Erythroblast (primary cell): ENCODE results near the gene SSR4.

Experiments used
- DNase-seq, 2 experiments: peaks; one replicate each; lab custom pipeline; 2025; lab: John Stamatoyannopoulos, UW
- GATA1 ChIP-seq: IDR thresholded peaks from 2 replicates; pipeline ENCODE4 v1.6.1; 2011; ENCODE audit warnings: low read depth, mild to moderate bottlenecking, control low read depth, low read length, moderate library complexity
- POLR2A ChIP-seq: IDR thresholded peaks from 2 replicates; pipeline ENCODE4 v1.6.1; 2011; ENCODE audit warnings: mild to moderate bottlenecking, low read length

The SSR4 gene

GRCh38 chrX:153782313-153782712 lies 12.2 kb upstream of the SSR4 start:
- TF ChIP-seq POLR2A (no peak), GATA1 (no peak)

DNA sequence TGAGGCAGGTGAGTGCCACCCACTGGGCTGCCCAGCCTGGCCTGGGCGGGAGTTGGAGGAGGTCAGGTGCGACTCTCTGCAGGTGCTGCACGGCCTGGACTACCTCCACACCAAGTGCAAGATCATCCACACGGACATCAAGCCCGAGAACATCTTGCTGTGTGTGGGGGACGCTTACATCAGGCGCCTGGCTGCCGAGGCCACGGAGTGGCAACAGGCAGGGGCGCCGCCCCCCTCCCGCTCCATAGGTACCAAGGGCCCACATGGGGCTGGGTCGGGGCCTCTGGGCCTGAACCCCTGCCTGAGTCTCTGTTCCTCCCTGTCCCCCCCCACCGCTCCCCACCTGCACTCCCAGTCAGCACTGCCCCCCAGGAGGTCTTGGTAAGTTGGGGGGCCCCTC lies 11.6 kb upstream of the SSR4 start:
- TF ChIP-seq GATA1 = no peak
- no peak for TF ChIP-seq POLR2A

More at GRCh38 chrX:153782313-153782712, 12.2 kb upstream of the SSR4 start:
- no peak for DNase-seq

DNA sequence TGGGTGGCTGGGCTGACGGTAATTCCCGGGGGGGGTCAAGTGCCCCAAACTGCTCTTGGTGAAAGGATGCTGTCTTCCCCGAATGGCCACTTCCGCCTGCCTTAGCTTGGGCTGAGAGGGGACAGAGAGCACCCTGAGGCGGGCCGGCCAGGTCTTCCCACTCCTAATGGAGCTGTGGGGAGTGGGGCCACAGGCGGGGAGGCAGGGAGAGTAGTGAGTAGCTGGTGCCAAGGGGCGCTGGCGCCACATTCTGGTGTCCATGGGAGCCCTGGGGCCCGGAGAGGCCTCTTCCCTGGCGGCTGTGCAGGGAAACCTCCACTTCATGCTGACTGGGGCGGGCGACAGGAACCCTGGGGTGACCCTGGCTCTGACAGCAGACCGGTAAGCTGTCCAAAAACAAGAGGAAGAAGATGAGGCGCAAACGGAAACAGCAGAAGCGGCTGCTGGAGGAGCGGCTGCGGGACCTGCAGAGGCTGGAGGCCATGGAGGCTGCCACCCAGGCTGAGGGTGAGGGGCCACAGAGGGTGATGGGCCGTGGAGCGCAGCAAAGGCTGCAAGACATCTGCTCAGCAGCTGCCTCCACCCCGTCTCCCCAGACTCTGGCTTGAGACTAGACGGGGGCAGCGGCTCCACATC lies 11.0 kb upstream of the SSR4 start:
- no peak for DNase-seq
- TF ChIP-seq GATA1 (no peak), POLR2A (no peak)

More for the DNA sequence above, 11.6 kb upstream of the SSR4 start:
- DNase-seq = no peak

GRCh38 chrX:153784325-153784967 lies 10.0 kb upstream of the SSR4 start:
- DNase-seq = no peak
- TF ChIP-seq GATA1 = no peak
- TF ChIP-seq POLR2A = no peak

DNA sequence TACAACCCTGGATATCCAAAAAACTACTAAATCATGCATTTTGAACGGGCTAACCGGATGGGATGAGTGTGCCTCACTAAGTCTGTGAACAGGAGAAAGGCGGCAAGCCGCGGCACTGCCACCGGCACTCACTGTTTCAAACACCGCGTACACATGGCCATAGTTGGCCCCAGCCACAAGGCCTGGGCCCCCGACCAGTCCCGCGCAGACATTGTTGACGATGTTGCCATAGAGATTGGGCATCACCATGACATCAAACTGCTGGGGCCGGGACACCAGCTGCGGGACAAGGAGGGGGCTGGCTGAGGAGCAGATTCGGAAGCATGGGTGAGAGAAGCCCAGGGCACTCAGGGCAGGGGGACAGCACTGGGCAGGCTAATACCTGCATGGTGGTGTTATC lies 7.8 kb upstream of the SSR4 start:
- no peak for DNase-seq
- TF ChIP-seq GATA1 = no peak
- no peak for TF ChIP-seq POLR2A

DNA sequence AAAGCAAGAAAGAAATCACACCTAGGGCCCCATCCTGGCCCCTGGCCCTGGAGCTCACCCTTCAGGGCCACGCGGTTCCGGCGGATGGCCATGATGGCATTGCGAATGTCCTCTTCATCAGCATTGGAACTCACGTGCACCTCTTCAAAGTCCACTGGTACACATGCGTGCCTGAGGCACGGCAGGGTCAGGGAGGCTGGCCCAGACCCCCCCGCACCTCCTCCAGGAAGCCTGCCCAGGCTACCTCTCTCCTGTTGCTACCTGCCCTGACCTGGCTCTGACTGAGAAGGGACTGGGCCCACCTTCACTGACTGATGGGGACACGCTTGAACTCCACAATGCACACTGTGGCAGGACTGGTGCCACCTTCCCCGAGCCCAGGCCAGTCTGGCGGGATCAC lies 4.8 kb upstream of the SSR4 start:
- no peak for DNase-seq

DNA sequence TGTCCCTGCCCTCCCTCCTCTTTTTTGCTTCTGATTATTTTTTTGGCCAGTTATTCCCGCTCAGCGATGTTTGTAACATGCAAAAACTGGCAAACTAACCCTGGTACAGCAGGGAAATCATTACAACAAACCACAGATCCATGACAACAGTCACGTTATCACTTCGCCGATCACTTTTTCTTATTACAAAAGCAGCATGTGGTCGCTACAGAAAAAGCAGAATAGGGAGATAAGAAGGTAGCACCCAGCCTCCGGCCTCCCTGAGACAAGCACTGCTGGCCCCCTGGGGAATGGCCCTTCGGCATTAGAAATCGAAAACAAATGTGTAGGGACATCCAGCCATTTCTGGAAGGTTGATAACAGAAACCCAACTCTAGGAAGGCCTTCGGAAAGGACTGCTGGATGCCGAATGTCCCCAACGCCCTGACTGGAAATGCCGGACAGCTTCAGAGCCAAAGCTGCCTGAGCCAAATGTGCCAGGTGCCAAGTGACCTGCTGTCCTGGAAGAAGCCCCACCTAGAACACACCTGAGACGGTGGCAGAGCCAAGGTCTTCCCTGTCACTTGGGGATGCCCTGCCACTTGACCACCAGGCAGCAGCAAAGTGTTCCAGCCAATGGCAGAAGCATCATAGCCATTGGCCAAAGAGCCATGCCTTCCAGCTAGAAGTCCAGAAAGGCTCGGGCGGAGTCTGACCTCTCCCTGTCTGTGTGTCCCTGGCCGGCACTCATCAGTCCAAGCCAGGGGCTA lies 3.2 kb upstream of the SSR4 start:
- DNase-seq = peak; percentile 17 to 54
- TF ChIP-seq POLR2A = no peak
- no peak for TF ChIP-seq GATA1

More for the DNA sequence above, 4.8 kb upstream of the SSR4 start:
- TF ChIP-seq GATA1 (no peak), POLR2A (no peak)

DNA sequence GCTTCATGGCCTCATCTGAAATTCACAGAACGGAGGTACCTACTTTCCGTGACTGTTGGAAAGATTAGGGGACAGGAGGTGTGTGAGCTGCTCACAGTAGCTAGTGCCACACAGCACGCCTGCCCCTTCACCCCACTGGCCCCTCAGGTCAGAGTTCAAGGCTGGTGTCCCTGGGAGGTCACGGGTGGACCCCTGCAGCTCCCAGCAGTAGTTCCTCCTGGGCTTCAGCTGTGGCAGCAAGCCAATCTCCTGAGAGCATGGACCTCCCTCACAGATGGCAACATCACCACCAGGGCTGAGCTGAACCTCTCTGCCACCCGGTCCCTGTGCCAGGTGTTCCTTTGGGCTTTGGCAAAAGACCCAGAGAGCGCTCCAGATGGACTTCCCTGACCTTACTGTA lies 2.1 kb upstream of the SSR4 start:
- TF ChIP-seq GATA1 (no peak), POLR2A (no peak)
- no peak for DNase-seq

GRCh38 chrX:153793291-153793690 lies 1.2 kb upstream of the SSR4 start:
- DNase-seq = peak in 1 of 2 experiments; percentile 22
- TF ChIP-seq GATA1 (no peak), POLR2A (no peak)

DNA sequence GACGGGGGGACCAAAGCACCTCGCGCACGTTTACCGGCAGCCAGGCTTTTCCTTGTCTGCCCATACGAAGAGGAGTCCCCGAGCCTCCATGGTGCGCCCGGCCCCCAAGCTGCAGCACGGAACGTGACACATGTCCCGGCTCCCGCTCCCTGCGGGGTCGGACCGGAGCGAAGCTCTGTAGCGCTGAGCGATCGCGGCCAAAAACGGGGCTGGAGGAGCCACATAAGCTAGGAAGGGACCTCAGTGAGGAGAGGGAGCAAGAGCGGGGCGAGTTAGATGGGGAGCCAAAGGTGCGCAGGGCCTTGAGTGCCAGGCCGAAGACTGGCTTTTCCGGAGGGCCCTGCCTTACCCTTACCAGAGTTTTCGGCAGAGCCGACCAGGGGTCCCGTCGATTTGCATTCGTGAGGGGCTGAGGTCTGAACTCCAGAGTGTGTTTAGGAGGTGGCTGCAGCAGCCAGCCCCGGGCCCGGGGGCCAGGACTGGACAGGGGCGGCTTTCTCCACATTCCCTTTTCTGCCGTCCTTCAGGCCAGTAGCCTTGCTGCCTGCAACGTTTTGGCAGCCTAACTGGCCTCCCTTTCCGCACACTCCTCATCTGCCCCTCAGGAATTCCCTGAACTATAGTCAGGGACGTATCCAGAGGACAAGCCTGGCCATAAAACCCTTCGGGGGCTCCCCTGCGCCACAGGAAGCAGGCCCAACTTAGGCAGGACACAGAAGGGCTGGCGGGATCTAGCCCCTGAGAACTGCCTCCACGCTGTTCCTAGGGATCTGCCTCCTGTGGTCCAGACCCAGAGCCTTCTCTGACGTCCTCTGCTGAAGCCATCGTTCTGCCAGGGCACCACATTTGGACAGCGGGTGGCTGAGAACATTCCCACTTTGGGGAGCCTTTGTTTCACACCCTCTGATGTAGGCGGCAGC lies 689 bp downstream of the SSR4 start:
- TF ChIP-seq POLR2A (no peak), GATA1 (no peak)

GRCh38 chrX:153797415-153798015 lies 3.0 kb downstream of the SSR4 start:
- no peak for TF ChIP-seq GATA1
- TF ChIP-seq POLR2A = no peak
- no peak for DNase-seq

More for the DNA sequence above, 689 bp downstream of the SSR4 start:
- DNase-seq = peak; percentile 58 to 64

DNA sequence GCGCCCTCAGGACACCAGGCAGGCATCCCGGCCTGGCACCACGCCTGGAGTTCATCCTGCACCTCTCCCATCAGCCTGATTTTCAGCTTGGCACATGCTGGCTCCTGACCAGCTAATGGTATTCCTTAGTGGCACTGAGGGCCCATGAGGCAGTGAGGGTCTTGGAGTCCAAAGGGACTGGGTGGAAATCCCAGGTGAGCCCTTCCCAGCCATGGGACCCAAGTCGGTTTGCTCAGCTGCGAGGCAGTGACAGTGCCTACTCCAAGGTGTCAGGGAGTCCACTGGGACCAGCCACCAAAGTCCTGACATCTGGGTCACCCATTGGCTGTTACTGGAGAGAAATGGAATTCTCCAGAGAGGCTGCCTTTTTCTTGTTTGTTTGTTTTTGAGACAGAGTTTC lies 4.9 kb downstream of the SSR4 start:
- DNase-seq = no peak
- TF ChIP-seq GATA1 (no peak), POLR2A (no peak)

- TF ChIP-seq POLR2A (peak; percentile 15), GATA1 (no peak)
- no peak for DNase-seq
These were observed 5.8 kb downstream of the SSR4 start for GRCh38 chrX:153800177-153800722.
